AG09309 (cell line): ENCODE data around the gene PPP1CC.

Experiments
- DNase-seq: peaks from one replicate; pipeline ENCODE4 v3.0.0-alpha.2; 2010; ENCODE audit warnings: low read depth
- H3K4me3 ChIP-seq: 2 replicates; pipeline ENCODE4 v1.5.1; 2011; ENCODE audit warnings: mild to moderate bottlenecking, low read depth, low read length, moderate library complexity; ENCODE audit not compliant: control insufficient read depth
- TF ChIP-seq, protein P1 (sequence below): IDR thresholded peaks from 2 replicates; pipeline ENCODE4 v1.5.1; 2011; ENCODE audit warnings: mild to moderate bottlenecking, low read depth, low read length, inconsistent platforms; ENCODE audit not compliant: insufficient read depth, control insufficient read depth; ENCODE audit errors: missing control alignments

PPP1CC gene

DNA sequence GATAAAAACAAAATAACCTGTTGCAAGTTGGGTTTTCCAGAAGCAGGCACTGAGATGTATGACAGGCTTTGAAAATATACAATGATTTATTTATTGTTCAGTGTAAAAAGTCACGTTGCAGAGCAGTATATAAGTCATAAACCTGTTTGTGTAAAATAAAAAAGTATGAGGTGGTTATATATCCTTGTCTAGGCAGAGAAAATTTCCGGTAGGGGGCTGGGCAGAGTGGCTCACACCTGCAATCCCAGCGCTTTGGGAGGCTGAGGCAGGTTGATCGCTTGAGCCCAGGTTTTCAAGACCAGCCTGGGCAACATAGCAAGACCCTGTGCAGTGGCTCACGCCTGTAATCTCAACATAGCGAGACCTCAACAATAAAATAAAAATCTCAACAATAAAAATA lies 16.2 kb upstream of the PPP1CC start:
- no peak overlapping the region for H3K4me3 ChIP-seq
- TF ChIP-seq, protein P1, sequence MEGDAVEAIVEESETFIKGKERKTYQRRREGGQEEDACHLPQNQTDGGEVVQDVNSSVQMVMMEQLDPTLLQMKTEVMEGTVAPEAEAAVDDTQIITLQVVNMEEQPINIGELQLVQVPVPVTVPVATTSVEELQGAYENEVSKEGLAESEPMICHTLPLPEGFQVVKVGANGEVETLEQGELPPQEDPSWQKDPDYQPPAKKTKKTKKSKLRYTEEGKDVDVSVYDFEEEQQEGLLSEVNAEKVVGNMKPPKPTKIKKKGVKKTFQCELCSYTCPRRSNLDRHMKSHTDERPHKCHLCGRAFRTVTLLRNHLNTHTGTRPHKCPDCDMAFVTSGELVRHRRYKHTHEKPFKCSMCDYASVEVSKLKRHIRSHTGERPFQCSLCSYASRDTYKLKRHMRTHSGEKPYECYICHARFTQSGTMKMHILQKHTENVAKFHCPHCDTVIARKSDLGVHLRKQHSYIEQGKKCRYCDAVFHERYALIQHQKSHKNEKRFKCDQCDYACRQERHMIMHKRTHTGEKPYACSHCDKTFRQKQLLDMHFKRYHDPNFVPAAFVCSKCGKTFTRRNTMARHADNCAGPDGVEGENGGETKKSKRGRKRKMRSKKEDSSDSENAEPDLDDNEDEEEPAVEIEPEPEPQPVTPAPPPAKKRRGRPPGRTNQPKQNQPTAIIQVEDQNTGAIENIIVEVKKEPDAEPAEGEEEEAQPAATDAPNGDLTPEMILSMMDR, result no peak
- DNase-seq, result no peak

DNA sequence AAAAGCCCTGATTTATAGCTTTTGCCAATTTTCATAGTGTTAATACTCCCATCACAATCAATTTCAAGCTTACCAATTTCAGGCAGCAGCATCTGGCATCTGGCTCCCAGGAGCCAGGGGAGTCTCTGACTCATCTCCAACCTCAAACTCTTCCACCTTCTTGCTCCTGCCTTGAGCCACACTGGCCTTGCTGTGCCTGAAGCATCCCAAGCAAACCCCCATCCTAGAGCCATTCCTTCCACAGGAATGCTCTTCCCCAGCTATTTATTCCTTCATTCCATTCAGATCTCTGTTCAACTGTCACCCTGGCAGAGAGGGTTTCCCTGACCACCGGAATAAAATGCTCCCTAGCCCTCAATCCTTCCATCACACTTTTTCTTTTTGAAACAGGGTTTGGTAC lies 13.9 kb upstream of the PPP1CC start:
- no peak for DNase-seq
- no peak overlapping the region for H3K4me3 ChIP-seq
- TF ChIP-seq, protein P1, result no peak

DNA sequence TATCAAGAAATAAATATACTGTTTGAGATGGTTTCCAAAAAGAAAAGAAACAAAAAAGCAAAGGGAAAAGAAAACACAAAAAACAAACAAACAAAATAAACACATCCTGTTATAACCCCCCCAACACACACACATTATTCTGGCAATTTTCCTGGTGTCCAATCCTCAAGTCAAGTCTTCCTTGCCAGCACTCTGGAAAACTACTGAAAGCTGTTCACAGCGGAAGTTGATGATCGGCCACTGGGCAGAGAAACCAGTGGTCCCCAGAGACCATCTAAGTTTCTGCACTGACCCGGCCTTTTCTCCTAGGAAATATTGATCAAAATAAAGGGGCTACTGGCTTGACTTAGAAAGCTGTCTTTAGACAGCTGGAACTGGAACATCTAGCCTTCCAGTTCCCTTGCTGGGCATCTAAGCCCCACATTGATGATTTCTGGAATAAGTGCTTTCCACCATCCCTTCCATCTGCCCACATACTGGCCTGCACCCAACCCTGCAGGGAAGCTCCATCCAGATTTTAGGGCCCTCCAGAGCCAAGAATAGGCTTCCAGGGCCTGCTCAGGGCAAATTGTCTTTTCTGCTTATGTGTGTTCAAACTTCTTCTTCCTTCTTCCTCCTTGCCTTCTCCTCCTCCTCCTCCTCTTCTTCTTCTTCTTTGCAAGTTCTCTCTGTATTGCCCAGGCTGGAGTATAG lies 11.6 kb upstream of the PPP1CC start:
- H3K4me3 ChIP-seq, result no peak overlapping the region
- DNase-seq, result no peak
- TF ChIP-seq, protein P1, result no peak

DNA sequence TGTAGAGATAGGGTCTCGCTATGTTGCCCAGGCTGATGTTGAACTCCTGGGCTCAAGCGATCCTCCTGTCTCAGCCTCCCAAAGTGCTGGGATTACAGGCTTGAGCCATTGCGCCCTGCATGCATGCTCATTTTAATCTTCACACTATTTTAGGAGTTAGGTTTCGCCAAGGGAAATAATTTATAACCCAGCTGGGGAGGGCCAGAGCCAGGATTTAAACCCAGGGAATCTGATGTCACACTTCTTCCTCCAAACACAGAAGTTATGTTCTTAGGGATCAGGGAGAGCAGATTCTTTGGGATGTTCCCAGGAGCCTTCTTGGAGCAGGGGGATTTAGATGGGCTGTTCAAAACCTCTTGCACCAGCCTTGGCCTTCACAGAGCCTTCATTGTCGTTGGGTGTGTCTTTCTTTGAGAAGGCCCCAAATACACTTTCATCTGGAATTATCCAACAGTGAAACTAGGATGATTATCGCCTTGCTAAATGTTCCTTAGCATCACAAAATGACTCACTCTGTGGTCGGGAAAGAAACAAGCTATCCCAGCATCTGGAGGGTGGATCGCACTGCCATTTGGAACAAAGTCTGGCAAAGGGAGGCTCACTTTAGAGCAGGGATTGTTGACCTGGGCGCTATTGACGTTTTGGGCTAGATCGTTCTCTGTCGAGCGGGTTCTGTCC lies 8.2 kb upstream of the PPP1CC start:
- TF ChIP-seq, protein P1, result no peak
- H3K4me3 ChIP-seq, result no peak overlapping the region
- no peak for DNase-seq

DNA sequence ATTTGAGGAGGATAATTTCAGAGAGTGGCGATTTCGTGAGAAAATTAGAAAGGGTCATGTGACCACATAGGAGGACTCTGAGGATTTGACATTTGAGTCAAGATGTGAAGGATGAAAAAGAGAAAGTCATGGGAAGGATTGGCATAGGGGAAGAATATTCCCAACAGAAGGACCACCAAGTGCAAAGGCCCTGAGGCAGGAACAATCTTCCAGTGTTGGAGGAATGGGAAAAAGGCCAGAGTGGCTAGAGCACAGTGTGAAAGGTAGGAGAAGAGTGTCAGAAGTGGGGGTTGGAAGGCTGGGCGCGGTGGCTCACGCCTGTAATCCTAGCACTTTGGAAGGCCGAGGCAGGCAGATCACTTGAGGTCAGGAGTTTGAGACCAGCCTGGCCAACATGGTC lies 3.9 kb upstream of the PPP1CC start:
- no peak for DNase-seq

DNA sequence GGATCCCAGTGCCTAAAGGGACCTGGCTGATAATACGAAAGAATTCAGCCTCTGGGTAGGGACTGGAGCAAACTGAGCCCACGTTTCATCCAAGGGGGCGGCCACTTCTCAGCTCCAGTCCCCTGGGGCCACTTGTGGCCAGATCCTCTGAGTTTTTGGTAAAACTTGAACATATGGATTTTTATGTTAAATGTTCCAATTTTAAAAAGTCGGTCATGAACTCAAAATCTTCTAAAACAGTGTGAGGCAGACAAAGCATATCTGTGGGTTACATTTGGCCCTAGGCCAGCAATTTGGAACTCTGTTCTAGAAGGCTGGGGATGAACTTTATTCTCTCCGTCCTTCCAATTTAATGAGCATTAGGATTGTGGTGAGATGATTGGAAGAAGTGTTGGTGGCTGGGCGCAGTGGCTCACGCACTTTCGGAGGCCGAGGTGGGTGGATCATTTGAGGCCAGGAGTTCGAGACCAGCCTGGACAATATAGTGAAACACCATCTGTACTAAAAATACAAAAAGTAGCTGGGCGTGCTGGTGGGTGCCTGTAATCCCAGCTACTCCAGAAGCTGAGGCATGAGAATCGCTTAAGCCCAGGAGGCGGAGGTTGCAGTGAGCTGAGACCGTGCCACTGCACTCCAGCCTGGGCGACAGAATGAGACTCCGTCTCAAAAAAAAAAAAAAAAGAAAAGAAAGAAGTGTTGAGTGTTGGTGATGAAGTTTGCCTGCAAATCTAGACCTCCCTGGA lies 3.0 kb upstream of the PPP1CC start:
- TF ChIP-seq, protein P1, result no peak
- H3K4me3 ChIP-seq, result no peak overlapping the region
- DNase-seq, result no peak

More for the DNA sequence above, 3.9 kb upstream of the PPP1CC start:
- TF ChIP-seq, protein P1, result no peak
- H3K4me3 ChIP-seq, result no peak overlapping the region
